Thoracic aorta (tissue), 2 donors: ENCODE data around the gene KDM3A. TPM values are rescaled to one million over a fixed set of nuclear protein-coding genes. Genes with fewer than 3 reads are reported as not detected.

Experiments
- ATAC-seq: fragments of 150-250 bp; one replicate; pipeline ENCODE4 v1.8.0; 2017; ENCODE audit warnings: low read depth; ENCODE audit not compliant: insufficient number of reproducible peaks, low FRiP score
- DNase-seq: peaks from one replicate; pipeline ENCODE4 v3.0.0-alpha.2; 2020; ENCODE audit warnings: low spot score
- H3K27ac ChIP-seq, 2 donors: fragments of 200-600 bp; sonication (generic); 1 replicate in 1 of 2; 2 replicates in 1 of 2; pipeline ENCODE4 v1.5.1; 2016; ENCODE audit warnings: mild to moderate bottlenecking in 2 of 2, moderate library complexity in 2 of 2
- H3K27me3 ChIP-seq: fragments of 200-600 bp; sonication (generic); replicated peaks from 2 replicates; pipeline ENCODE4 v1.6.0; 2016; ENCODE audit warnings: mild to moderate bottlenecking; ENCODE audit not compliant: insufficient read depth
- H3K36me3 ChIP-seq: fragments of 200-600 bp; sonication (generic); one replicate; pipeline ENCODE4 v1.5.1; 2016
- H3K4me1 ChIP-seq, 2 donors: fragments of 200-600 bp; sonication (generic); 1 replicate in 1 of 2; 2 replicates in 1 of 2; pipeline versions ENCODE4 v1.5.1 to v1.6.0; 2016; ENCODE audit warnings: low read depth in 2 of 2, mild to moderate bottlenecking in 1 of 2; ENCODE audit not compliant: control insufficient read depth in 1 of 2
- H3K4me3 ChIP-seq: fragments of 200-600 bp; sonication (generic); 2 replicates; pipeline ENCODE4 v1.5.1; 2016; ENCODE audit warnings: mild to moderate bottlenecking
- H3K9me3 ChIP-seq: fragments of 200-600 bp; sonication (generic); 2 replicates; pipeline ENCODE4 v1.5.1; 2016
- CTCF ChIP-seq: fragments of 200-600 bp; sonication (generic); IDR thresholded peaks from one replicate; pipeline ENCODE4 v1.5.1; 2019; ENCODE audit warnings: antibody characterized with exemption
- total RNA-seq, 2 donors: library from RNA; depleted of rRNA; stranded (reverse); fragments of >200 nt; gene quantifications; one replicate each; pipeline versions ENCODE4 v1.1.0 to v1.2.3, GENCODE V29; 2016

The KDM3A gene
- total RNA-seq, 2 donors from 2014 or later, result 41.7 to 74.6 TPM

DNA sequence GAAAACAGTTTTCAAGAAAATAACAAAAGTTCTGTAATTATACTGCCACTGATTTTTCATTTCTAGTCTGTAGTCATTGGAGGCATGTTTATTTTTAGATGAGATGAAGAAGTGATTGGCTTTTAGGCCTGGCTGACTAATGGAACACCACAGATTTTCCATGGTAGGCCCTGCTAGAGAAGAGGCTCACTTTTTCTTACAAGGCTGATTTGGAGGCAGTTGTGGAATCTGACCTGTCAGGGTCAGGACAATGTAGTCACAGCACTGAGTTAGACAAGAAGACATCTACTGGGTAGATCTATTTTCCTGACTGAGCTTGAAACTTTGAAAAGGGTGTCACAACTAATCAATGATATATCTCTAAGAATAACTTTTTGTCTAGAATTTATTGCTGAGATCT is 43.9 kb downstream of the KDM3A start:
- H3K36me3 ChIP-seq, result peaks cover 52% of the 10 kb centered on the region
- H3K4me1 ChIP-seq, result peaks cover 43 to 58% of the 10 kb centered on the region in 2 donors
- H3K9me3 ChIP-seq, result no peaks in the 10 kb centered on the region
- ATAC-seq (no peak), DNase-seq (no peak)
- H3K4me3 ChIP-seq, result no peak overlapping the region
- H3K27me3 ChIP-seq, result no peaks in the 10 kb centered on the region
- no peak for TF ChIP-seq CTCF
- H3K27ac ChIP-seq, result peak overlapping the region; percentile 74 to 88

- peaks cover 52% of the 10 kb centered on the region for H3K36me3 ChIP-seq
- peak overlapping the region; percentile 74 to 88 for H3K27ac ChIP-seq
- ATAC-seq (no peak), DNase-seq (no peak)
- H3K4me1 ChIP-seq, result peaks cover 37 to 55% of the 10 kb centered on the region in 2 donors
- H3K27me3 ChIP-seq, result no peaks in the 10 kb centered on the region
- no peak overlapping the region for H3K4me3 ChIP-seq
- H3K9me3 ChIP-seq, result no peaks in the 10 kb centered on the region
- no peak for TF ChIP-seq CTCF
Observed at GRCh38 chr2:86485802-86486201, 44.6 kb downstream of the KDM3A start.

DNA sequence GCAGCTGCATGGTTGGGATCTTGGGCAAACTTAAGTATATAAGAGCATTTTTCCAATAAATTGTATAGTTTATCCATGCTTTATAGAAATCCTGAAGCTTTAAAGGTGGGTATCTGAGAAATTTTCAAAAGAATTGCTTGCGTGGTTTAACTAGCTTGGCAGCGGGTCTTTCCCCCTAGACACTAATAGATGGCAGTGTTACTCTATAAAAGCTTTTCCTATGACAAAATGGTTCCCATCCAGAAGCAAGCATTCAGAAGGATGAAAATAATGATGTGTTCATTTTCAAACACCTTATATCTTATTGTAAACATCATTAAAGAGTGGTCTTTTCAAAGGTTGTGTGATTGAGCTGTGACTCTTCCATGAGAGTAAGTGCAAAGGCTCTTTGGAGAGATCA is 45.9 kb downstream of the KDM3A start:
- H3K4me3 ChIP-seq, result no peak overlapping the region
- no peak for TF ChIP-seq CTCF
- no peak overlapping the region for H3K27ac ChIP-seq
- H3K27me3 ChIP-seq, result no peaks in the 10 kb centered on the region
- H3K4me1 ChIP-seq, result peaks cover 28 to 55% of the 10 kb centered on the region in 2 donors
- DNase-seq, result no peak
- H3K9me3 ChIP-seq, result no peaks in the 10 kb centered on the region
- no peak for ATAC-seq
- peaks cover 48% of the 10 kb centered on the region for H3K36me3 ChIP-seq

- no peak overlapping the region for H3K4me3 ChIP-seq
- peaks cover 12 to 43% of the 10 kb centered on the region in 2 donors for H3K4me1 ChIP-seq
- H3K36me3 ChIP-seq, result peaks cover 51% of the 10 kb centered on the region
- no peak for TF ChIP-seq CTCF
- H3K27ac ChIP-seq, result peak overlapping the region in 1 of 2 donors; percentile 32
- DNase-seq (no peak), ATAC-seq (no peak)
- no peaks in the 10 kb centered on the region for H3K27me3 ChIP-seq
- no peaks in the 10 kb centered on the region for H3K9me3 ChIP-seq
Observed at GRCh38 chr2:86488561-86489250, 47.5 kb downstream of the KDM3A start.

- ATAC-seq, result no peak
- TF ChIP-seq CTCF, result no peak
- Histone ChIP-seq H3K4me1 (peaks cover 11 to 35% of the 10 kb centered on the region in 2 donors), H3K36me3 (peaks cover 42% of the 10 kb centered on the region), H3K9me3 (no peaks in the 10 kb centered on the region), H3K4me3 (no peak overlapping the region), H3K27me3 (no peaks in the 10 kb centered on the region), H3K27ac (peak overlapping the region in 1 of 2 donors; percentile 62)
- DNase-seq, result no peak
Observed at GRCh38 chr2:86489542-86489941, 48.4 kb downstream of the KDM3A start.
